HG03097 (cell line): ENCODE results near the gene ARMH4.

ENCODE experiments used
- ATAC-seq: cut with Tn5 transposase; IDR thresholded peaks from one replicate; pipeline ENCODE4 v1.9.1; 2021; ENCODE audit not compliant: unreplicated experiment, low FRiP score

Gene ARMH4

GRCh38 chr14:58152014-58152857 is at the start of gene ARMH4:
ARMH4 (minus strand) TSS chr14:58152213; CDS start chr14:58139358, 12,855 bp downstream.
- ATAC-seq, result peak; percentile 92

DNA sequence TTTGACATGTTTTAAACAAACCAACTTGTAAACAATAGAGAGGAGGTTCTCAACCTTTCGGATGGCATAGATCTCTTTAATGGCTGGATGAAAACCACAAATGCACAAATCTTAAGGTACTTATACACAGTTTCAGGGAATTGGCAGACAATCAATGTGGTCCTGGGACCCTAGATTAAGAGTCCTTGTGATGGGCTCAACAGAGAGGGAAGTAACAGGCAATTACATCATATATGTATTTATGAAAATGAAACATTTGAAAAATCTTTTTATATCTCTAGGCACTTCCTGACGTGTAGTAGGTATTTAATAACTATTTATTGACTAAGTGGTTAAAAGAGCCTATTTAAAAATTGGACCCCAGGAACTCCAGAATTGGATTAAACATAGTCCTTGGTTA is 48.8 kb upstream of the ARMH4 start:
- ATAC-seq, result no peak

DNA sequence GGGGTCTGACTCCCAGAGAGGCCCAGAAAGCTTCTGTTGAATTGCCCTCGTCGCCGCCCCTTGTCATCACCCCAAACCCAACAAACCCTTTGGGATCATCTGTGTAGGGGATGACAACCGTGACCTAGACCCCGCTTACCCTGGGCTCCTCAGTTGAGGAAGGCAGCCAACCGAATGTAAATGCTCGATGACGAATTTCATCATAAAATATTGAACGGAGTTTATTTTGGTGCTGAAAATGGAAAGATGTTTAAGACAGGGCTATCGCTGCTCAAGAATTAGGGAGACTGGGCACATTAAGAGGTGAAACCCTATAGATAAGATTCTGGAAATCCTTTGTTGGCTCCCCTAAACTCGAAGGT is 48.4 kb upstream of the ARMH4 start:
- peak; percentile 12 for ATAC-seq

DNA sequence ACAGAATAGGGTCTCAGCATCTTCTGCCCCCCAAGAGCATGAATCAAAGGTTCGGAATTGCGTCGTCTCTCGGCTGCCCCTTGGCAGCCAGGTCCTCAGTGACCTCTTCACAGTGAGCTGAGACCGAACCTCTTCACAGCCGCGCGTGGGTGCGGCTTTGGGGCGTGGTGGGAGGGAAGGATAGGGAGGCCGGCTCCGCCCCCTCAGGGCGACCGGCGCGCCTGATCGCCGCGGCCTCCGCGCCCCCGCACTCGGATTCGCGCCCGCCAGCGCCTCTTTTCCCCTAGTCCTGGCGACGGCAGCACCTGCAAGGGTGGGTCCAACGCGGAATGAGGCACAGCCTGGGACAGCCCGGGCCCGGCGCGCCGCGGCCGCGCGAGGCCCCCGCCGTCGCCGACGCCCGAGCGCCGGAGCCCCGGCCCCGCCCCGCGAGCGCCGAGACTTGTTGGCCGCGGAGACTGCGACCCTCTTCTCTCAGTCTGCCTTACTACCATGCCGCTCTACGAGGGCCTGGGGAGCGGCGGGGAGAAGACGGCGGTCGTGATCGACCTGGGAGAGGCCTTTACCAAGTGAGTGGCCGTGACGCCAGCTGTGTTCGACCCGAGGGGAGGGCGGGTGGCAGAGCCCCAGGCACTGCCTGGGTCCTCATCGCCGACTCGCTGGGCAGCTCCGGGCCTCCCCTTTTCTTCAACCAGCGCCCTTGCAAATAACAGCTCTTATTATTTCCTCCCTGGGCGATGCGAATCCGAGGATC is 47.9 kb upstream of the ARMH4 start, which contains the start of gene ACTR10:
TSS of gene ACTR10 (plus strand) at position 424 of the 754 bp plus-strand sequence. CDS start at position 493, 69 bp downstream.
- ATAC-seq, result peak; percentile 91

DNA sequence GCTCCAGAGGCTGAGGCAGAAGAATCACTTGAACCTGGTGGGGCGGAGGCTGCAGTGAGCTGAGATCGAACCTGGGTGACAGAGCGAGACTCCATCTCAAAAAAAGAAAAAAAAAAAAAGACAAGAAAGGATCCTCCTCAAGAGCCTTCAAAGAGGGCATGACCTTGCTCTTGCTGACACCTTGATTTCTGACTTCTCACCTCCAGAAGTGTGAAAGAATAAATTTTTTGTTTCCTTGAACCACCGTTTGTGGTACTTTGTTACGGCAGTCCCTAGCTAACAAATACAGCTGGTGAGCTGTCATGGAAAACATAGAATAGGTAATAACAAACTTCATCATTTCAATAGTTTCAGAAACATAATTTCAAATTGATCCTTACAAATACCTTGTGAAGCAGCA is 46.1 kb upstream of the ARMH4 start:
- no peak for ATAC-seq

DNA sequence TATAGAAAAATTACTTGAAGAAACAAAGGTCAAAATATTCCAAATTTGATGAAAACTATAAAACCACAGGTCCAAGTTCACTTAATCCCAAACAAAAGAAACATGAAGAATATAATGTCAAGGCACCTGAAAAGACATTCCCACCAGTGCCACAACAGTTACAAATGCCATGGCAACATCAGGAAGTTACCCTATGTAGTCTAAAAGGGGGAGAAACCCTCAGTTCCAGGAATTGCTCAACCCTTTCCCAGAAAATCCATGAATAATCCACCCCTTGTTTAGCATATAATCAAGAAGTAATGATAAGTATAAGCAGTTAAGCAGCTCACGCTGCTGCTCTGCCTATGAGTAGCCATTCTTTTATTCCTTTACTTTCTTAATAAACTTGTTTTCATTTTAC is 44.2 kb upstream of the ARMH4 start:
- no peak for ATAC-seq

GRCh38 chr14:58193542-58193941 is 41.5 kb upstream of the ARMH4 start:
- no peak for ATAC-seq

DNA sequence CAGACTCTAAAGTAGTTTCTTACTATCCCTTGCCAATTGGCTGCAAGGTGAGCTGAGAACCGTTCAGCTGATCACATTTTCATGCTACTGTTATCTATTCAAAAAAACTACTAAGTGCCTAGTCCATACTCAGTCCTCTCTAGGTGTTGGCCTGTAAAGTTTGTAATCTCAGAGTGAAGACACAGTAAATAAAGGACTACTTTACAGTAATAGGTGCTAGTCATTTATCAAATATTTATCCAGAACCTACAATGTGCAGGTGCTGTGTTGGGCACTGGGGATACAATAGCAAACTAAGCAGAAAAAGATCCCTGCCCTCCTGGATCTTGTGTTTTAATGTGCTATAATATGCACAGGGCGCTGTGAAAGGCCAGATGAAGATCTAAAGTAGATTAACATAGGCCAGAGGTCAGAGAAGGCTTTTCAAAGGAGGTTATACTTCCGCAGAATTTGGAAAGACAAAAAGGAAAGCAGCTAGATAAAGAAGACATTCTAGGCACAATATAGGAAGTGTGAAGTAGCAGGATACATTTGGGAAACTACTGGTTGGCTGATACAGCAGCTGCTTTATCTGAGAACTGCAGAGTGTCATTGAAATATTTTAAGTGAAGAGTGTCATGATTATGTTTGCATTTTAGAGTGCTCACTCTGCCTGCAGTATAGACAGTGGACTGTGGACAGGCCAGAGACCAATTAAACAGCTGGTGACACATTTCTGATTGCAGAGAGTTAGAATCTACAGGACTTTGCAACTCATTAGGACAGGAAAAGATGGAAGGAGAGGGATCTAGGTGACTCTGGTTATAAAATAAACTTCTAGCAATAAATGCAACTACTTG is 40.0 kb upstream of the ARMH4 start:
- no peak for ATAC-seq

- ATAC-seq, result no peak
Measured at GRCh38 chr14:58189176-58189575, 37.2 kb upstream of the ARMH4 start.

DNA sequence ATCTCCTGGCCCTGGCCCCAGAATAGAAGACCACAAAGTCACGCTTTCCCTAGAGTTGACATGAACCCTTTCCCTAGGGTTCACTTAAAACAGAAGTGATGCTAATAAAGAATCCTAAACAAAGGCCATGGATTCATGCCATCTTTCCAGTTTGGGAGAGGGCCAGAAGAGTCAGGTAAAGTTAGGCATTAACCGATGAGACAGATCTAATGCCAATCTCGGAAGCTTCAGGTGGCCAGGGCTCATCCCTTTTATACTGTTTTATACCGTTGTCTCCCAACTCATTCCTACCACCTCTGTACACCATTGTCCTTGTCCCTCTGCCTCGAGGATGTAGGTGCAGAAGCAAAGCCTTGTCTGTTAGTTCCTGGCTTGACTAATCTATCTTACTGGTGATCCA is 25.1 kb upstream of the ARMH4 start:
- no peak for ATAC-seq

DNA sequence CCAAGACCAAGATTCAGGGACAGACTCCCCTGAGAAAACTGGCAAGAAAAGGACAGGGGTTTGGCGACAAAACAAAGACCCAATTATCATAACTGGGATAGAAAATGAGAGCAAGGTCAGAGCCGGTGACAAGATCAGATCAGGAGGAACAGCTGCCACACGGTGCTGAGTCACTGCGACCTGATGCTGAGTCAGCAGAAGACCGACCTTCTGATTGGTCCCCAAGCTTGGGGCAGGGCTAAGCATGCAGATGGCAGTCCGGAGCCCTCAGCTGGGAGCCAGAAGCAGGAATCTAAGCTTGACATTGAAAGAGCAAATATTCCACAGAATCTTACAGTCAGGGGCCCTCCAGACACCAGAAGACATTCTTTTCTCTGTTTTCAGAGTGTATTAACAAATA is 19.1 kb upstream of the ARMH4 start:
- ATAC-seq, result no peak

DNA sequence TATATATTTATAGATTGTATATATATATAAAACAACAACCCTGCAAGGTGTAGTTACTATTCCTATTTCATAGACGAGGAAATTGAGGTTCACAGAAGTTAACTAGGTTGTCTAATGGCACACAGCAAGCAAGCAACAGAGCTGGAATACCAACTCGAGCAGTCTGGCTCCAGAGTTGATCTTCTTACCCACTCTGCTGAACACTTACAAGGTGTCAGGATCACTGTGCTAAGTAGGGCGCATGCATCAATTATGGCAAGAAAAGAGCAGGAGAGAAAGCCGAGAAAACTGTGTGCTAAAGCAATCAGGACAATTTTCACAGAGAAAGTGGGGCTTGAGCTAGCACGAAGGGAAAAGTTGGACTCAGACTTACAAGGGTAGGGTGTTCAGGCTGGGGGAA is 15.9 kb upstream of the ARMH4 start:
- ATAC-seq, result no peak

GRCh38 chr14:58167057-58167456 is 15.0 kb upstream of the ARMH4 start:
- no peak for ATAC-seq

DNA sequence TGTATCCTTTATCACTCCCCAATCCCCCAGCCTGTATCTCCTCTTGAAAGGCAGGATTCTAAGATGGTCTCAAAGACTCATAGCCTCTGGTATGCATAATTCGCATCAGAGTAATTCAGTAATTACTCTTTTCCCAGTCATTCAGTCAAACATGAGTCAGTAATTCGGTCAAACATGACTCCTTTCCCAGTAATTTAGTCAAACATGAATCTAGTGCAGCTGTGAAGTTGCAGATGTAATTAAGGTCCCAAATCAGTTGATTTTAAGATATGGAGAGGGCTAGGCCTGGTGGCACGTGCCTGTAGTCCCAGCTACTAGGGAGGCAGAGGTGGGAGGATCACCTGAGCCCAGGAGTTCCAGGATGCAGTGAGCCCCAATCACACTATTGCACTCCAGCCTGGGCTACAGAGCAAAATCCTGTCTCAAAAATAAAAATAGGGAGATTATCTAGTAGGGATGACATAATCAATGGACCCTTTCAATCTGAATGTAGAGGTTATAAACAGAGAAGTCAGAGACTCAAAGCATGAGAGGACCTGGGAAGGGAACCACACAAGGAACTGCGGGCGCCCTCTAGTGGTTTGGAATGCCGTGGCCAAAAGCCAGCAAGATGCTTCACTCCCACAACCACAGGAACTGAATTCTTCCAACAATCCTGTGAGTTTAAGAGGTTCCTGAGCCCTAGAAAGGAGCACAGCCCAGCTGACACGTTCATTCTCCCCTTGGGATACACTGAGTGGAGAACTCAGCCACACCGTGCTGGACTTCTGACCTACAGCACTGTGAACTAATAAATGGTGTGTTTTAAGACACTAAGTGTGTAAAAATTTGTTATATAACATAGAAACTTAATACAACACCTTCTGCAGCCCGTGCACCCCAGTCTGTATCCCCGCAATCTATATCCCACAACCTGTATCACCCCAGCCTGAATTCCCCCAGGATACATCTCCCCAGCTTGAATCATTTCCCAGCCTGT is 14.3 kb upstream of the ARMH4 start:
- no peak for ATAC-seq

DNA sequence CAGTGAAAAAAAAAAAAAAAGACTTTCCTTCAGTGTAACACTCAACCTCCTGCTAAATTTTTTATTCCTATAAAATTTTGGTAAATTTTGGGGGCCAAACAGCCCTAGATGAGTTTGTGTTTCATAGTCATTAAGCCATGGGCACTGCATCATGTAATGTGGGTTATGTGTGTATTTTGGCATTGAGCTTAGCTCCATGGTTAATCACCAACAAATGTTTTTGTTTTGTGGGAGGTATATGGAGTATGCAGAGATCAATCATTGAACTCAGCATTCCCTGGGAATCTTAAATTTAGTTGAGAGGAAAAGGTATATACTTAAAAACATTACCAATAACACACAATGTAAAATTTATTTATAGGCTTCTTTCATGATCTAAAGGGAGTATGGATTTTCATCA is 8.5 kb upstream of the ARMH4 start:
- no peak for ATAC-seq

- peak; percentile 30 for ATAC-seq
Measured at GRCh38 chr14:58151133-58152013, 640 bp downstream of the ARMH4 start.

- no peak for ATAC-seq
Measured at GRCh38 chr14:58150243-58150805, 1.7 kb downstream of the ARMH4 start.

GRCh38 chr14:58149196-58149595 is 2.8 kb downstream of the ARMH4 start:
- ATAC-seq, result no peak

DNA sequence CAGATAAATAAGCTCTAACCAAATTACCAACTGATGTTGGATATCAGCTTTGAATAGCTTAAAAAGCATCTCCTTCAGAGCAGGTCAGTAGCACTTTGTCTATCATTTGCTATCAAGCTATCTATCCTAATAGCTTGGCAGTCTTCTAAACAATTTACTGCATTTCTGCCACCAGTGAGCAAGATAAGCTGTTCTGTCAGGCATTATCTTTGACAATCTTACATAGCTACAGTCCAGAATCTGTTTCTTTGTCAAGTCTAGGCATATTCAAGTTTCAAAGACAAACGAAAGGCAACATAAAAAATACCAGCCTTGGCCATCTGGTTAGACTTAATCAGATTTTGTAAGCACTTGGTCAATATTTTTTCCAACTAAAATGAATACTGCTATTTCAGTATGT is 5.6 kb downstream of the ARMH4 start:
- ATAC-seq, result no peak
